Measurements from ENCODE around the gene RAB40C. TPM values are rescaled to one million over a fixed set of nuclear protein-coding genes. Genes with fewer than 3 reads are reported as not detected.

RAB40C gene
- total and polyA plus RNA-seq, 4 donors, result 9.5 to 40.7 (median 18.7) TPM

DNA sequence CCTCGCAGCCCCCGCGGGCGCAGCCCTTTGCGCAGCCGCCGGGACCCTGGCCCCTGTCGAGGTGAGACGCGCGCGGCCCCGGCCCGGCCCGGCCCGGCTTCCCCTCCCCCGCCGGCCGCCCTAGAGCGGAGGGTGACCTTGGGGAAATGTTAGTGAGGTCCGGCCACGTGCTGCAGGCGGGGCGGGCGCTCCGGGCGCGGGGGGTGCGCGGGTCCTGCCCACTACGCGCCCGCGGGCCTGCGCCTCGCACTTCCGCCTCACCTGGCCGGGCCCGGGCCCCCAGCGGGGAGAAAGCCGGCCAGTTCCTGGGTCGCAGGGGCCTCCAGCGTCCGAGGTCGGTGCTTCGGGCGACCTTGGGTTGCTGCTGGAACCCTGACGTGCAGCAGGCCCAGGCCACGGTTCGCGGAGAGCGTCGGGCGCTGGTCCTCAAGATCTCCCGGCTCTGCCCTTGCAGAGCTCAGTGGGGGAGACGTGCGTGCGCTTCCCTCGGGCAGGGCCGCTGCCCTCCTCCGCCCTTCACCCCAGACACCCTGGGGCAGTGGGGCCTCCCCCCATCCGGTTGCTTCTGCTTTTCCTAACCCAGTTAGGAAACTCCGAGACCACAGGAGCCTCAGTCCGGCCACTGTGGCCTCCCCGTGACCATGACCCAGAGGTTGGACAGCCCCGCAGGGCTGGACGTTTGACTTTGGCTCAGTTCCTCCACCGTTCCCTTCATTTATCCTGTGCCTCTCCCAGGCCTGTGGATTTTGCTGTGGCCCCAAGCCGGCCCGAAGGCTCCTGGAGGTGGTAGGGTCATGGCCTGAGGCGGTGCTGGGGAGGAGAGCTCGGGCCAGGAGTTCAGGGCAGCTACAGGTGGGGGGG, 52.6 kb downstream of the RAB40C start:
- no peaks in the 10 kb centered on the region for H3K9me3 ChIP-seq (ENCODE audit: control insufficient read depth, low read length)
- 7 to 14% methylated on average over 56 to 72 of the region's 72 CpGs for WGBS, 2 donors
- H3K27ac ChIP-seq (ENCODE audit: low read depth in 1 of 2, low read length in 2 of 2), result no peak overlapping the region
- intact Hi-C loops (cut with DNase I), result no loop called here
- DNase-seq, result peak in 1 of 2 donors; percentile 79
- H3K27me3 ChIP-seq (ENCODE audit: control insufficient read depth in 1 of 2, insufficient read depth in 2 of 2, low read length in 1 of 2), result no peaks in the 10 kb centered on the region
- H3K4me1 ChIP-seq (ENCODE audit: control insufficient read depth in 1 of 2, insufficient read depth in 2 of 2, low read length in 2 of 2), result no peaks in the 10 kb centered on the region
- H3K36me3 ChIP-seq (ENCODE audit: control insufficient read depth in 1 of 2, insufficient read depth in 2 of 2, low read length in 1 of 2), result no peaks in the 10 kb centered on the region
- peak overlapping the region; percentile 46 to 80 for H3K4me3 ChIP-seq (ENCODE audit: low read length in 2 of 2)
- no peak for ATAC-seq (ENCODE audit: low FRiP score)

DNA sequence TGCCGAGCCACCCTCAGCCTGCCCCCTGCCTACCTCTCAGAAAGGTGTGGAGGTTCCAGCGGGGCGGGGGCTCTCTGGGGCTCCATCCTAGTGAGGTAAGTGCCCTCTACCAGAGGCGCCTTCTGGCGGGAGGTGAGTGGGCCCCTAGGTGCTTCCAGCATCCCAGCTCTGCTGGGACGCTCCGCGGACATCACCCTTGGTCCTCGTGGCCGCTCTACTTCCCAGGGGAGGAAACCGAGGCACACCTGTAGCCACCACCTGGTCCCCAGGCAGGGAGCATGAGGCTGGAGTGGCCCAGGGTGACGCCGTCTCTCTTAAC, 53.1 kb downstream of the RAB40C start:
- no peak overlapping the region for H3K4me3 ChIP-seq (ENCODE audit: low read length in 2 of 2)
- H3K36me3 ChIP-seq (ENCODE audit: control insufficient read depth in 1 of 2, insufficient read depth in 2 of 2, low read length in 1 of 2), result no peaks in the 10 kb centered on the region
- WGBS, 2 donors, result 93 to 95% methylated on average over 13 of the region's 13 CpGs
- no peaks in the 10 kb centered on the region for H3K4me1 ChIP-seq (ENCODE audit: control insufficient read depth in 1 of 2, insufficient read depth in 2 of 2, low read length in 2 of 2)
- ATAC-seq (ENCODE audit: low FRiP score) (no peak), DNase-seq (no peak)
- H3K9me3 ChIP-seq (ENCODE audit: control insufficient read depth, low read length), result no peaks in the 10 kb centered on the region
- intact Hi-C loops (cut with DNase I), result no loop called here
- H3K27ac ChIP-seq (ENCODE audit: low read depth in 1 of 2, low read length in 2 of 2), result no peak overlapping the region
- H3K27me3 ChIP-seq (ENCODE audit: control insufficient read depth in 1 of 2, insufficient read depth in 2 of 2, low read length in 1 of 2), result no peaks in the 10 kb centered on the region

DNA sequence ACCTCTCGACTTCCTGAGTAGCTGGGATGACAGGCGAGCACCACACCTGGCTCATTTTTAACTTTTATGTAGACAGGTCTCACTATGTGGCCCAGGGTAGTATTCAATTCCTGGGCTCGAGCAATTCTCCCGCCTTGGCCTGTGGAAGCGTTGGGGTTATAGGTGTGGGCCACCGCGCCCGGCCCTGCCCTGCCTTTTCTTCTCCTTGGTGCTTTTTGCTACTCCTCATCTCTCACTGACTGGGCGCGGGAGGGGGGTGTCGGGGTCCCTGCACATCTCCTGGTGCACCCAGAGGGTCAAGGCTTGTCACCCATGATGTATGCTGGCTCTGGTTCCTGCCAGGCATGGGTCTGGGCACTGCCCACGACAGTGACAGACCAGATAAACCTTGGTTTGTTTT, 54.7 kb downstream of the RAB40C start:
- WGBS, 2 donors, result 88 to 90% methylated on average over 12 of the region's 12 CpGs
- Histone ChIP-seq H3K4me1 (ENCODE audit: control insufficient read depth in 1 of 2, insufficient read depth in 2 of 2, low read length in 2 of 2) (no peaks in the 10 kb centered on the region), H3K36me3 (ENCODE audit: control insufficient read depth in 1 of 2, insufficient read depth in 2 of 2, low read length in 1 of 2) (no peaks in the 10 kb centered on the region), H3K9me3 (ENCODE audit: control insufficient read depth, low read length) (no peaks in the 10 kb centered on the region), H3K27me3 (ENCODE audit: control insufficient read depth in 1 of 2, insufficient read depth in 2 of 2, low read length in 1 of 2) (no peaks in the 10 kb centered on the region), H3K4me3 (ENCODE audit: low read length in 2 of 2) (no peak overlapping the region), H3K27ac (ENCODE audit: low read depth in 1 of 2, low read length in 2 of 2) (no peak overlapping the region)
- intact Hi-C loops (cut with DNase I), result no loop called here
- ATAC-seq (ENCODE audit: low FRiP score) (no peak), DNase-seq (no peak)

DNA sequence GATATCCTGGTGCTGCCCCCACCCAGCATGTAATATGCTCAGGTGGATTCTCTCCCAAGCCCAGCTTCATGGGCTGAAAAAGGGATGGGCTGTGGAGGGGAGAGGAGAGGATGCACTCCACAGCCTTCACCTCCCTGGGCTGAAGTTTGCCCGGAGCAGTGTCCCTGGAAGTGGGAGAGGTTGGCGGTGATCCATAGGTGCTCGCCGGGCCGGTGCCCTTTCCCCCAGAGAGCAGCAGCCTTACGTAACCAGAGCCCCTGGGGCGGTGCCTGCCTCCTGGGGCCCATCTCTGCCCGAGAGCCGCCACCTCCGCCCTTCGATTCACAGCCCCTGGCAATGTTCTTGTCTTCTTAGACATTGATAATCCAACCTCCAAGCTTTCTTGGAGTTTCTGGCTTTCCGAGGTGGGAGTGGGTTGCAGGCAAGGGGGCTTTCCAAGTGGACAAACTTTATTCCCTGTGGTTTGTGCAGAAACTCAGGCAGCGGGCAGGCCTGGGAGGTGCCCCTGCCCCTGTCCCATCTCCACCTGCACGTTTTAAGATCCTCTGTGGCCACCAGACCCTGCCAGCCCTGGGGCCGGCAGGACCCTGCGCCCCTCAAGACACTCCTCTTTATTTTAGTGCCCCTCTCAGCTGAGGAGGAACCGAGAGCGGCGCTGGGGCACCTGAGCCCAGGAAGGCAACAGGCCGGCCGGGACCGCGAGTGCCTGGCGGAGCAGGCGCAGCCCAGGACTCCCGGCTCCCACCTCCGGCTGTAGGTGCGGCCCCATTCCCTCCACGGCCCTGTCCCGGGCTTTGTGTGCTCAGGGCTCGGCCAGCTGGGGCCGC, 56.2 kb downstream of the RAB40C start:
- no peak for DNase-seq
- Histone ChIP-seq H3K36me3 (ENCODE audit: control insufficient read depth in 1 of 2, insufficient read depth in 2 of 2, low read length in 1 of 2) (no peaks in the 10 kb centered on the region), H3K9me3 (ENCODE audit: control insufficient read depth, low read length) (no peaks in the 10 kb centered on the region), H3K27ac (ENCODE audit: low read depth in 1 of 2, low read length in 2 of 2) (no peak overlapping the region), H3K4me3 (ENCODE audit: low read length in 2 of 2) (no peak overlapping the region), H3K4me1 (ENCODE audit: control insufficient read depth in 1 of 2, insufficient read depth in 2 of 2, low read length in 2 of 2) (no peaks in the 10 kb centered on the region), H3K27me3 (ENCODE audit: control insufficient read depth in 1 of 2, insufficient read depth in 2 of 2, low read length in 1 of 2) (no peaks in the 10 kb centered on the region)
- no peak for ATAC-seq (ENCODE audit: low FRiP score)
- 75 to 79% methylated on average over 32 of the region's 32 CpGs for WGBS, 2 donors
- intact Hi-C loops (cut with DNase I), result no loop called here

DNA sequence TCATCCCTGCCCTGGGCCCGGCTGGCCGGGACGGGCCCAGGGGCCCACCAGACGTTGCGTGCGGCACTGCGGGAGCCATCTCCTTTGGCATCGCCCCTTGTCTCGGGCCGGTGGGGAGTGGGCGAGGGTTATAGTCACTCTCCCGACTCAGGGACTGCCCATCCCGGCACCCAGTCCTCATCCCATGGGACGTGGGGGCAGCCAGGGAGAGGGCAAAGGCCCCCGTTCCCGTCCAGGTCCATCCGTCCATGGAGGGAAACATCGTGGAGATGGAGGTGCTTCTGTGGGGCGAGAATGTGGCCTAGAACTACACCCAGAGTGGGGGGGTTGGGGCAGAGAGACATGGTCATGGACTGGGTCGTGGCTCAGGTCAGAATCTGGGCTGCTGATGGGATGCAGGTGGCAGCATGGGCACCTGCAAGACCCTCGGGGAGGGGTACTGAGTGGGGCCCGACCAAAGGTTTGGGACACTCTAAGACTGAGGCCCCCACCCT, 56.9 kb downstream of the RAB40C start:
- no peak for ATAC-seq (ENCODE audit: low FRiP score)
- intact Hi-C loops (cut with DNase I), result no loop called here
- WGBS, 2 donors, result 80 to 84% methylated on average over 22 of the region's 22 CpGs
- Histone ChIP-seq H3K27ac (ENCODE audit: low read depth in 1 of 2, low read length in 2 of 2) (no peak overlapping the region), H3K4me3 (ENCODE audit: low read length in 2 of 2) (no peak overlapping the region), H3K4me1 (ENCODE audit: control insufficient read depth in 1 of 2, insufficient read depth in 2 of 2, low read length in 2 of 2) (no peaks in the 10 kb centered on the region), H3K36me3 (ENCODE audit: control insufficient read depth in 1 of 2, insufficient read depth in 2 of 2, low read length in 1 of 2) (no peaks in the 10 kb centered on the region), H3K9me3 (ENCODE audit: control insufficient read depth, low read length) (no peaks in the 10 kb centered on the region), H3K27me3 (ENCODE audit: control insufficient read depth in 1 of 2, insufficient read depth in 2 of 2, low read length in 1 of 2) (no peaks in the 10 kb centered on the region)
- no peak for DNase-seq

DNA sequence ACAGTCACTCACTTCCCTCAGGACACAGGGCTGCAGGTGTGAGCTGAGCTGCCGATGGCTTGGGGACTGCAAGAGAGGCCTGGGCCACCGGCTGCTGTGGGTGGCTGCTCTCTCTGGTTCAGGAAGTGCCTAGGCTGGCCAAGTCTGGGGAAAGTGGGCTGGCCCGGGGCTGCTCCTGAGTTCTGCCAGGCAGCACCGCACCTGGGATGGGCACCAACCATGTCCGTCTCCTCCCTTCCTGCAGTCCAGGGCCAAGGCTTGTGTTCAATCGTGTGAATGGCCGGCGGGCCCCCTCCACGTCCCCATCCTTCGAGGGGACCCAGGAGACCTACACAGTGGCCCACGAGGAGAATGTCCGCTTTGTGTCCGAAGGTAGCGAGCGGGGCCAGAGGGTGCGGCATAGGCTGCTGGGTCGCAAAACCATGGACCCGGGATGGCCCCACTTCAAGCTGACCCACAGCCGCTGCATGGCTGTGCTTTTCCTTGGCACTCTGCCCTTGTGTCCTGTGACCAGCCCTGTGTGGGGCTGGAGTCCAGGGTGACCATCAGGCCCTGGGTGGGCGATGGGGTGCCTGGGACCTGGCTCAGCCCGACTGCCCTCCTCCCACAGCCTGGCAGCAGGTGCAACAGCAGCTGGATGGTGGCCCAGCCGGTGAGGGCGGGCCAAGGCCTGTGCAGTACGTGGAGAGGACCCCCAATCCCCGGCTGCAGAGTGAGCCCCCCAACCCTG, 57.5 kb downstream of the RAB40C start:
- intact Hi-C loops (cut with DNase I), result no loop called here
- no peak overlapping the region for H3K4me3 ChIP-seq (ENCODE audit: low read length in 2 of 2)
- H3K9me3 ChIP-seq (ENCODE audit: control insufficient read depth, low read length), result no peaks in the 10 kb centered on the region
- no peak for ATAC-seq (ENCODE audit: low FRiP score)
- no peak for DNase-seq
- no peak overlapping the region for H3K27ac ChIP-seq (ENCODE audit: low read depth in 1 of 2, low read length in 2 of 2)
- H3K4me1 ChIP-seq (ENCODE audit: control insufficient read depth in 1 of 2, insufficient read depth in 2 of 2, low read length in 2 of 2), result no peaks in the 10 kb centered on the region
- no peaks in the 10 kb centered on the region for H3K36me3 ChIP-seq (ENCODE audit: control insufficient read depth in 1 of 2, insufficient read depth in 2 of 2, low read length in 1 of 2)
- 77 to 79% methylated on average over 25 of the region's 25 CpGs for WGBS, 2 donors
- no peaks in the 10 kb centered on the region for H3K27me3 ChIP-seq (ENCODE audit: control insufficient read depth in 1 of 2, insufficient read depth in 2 of 2, low read length in 1 of 2)

DNA sequence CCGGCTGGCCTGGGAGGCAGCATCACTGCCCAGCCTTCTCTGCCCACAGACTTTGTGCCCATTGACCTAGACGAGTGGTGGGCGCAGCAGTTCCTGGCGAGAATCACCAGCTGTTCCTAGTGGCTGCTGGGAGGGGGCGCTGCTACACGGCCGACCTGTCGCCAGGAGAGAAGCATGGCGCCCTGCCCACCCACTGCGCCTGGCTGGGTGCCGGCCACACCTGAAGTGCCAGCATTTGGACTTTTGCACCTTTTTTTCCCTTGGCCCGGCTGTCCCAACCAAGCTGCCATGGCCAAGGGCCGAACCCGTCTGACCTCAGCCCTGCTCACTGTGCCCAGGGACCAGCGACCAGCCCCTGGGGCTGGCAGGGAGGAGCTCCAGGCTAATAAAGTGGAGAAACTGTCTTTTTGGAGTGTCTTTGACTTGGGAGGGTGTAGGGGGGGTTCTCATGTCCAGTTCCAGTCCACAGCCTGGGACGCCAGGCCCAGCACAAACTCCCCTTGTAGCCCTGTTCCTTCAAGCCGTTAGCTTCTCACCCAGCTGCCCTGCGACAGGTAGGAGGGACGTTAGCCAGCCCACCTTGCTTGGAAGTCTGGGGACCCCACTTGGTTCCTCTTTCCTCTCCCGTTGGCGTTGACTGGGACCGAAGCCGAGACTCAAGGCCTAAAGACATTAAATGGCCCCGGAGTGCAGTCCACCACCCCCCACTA, 58.4 kb downstream of the RAB40C start:
- Histone ChIP-seq H3K27me3 (ENCODE audit: control insufficient read depth in 1 of 2, insufficient read depth in 2 of 2, low read length in 1 of 2) (no peaks in the 10 kb centered on the region), H3K27ac (ENCODE audit: low read depth in 1 of 2, low read length in 2 of 2) (peak overlapping the region in 1 of 2 donors; percentile 53), H3K4me3 (ENCODE audit: low read length in 2 of 2) (peak overlapping the region; percentile 64 to 68), H3K4me1 (ENCODE audit: control insufficient read depth in 1 of 2, insufficient read depth in 2 of 2, low read length in 2 of 2) (no peaks in the 10 kb centered on the region), H3K9me3 (ENCODE audit: control insufficient read depth, low read length) (no peaks in the 10 kb centered on the region), H3K36me3 (ENCODE audit: control insufficient read depth in 1 of 2, insufficient read depth in 2 of 2, low read length in 1 of 2) (no peaks in the 10 kb centered on the region)
- intact Hi-C loops (cut with DNase I), result no loop called here
- no peak for DNase-seq
- ATAC-seq (ENCODE audit: low FRiP score), result no peak
- WGBS, 2 donors, result 28 to 38% methylated on average over 24 of the region's 24 CpGs
